Cerebellar cortex (tissue), 1 donor: ENCODE results near the gene SNX24.

Experiments used
- DNase-seq: peaks from one replicate; pipeline ENCODE4 v3.0.0-alpha.2; 2015; ENCODE audit warnings: low spot score

Gene SNX24

DNA sequence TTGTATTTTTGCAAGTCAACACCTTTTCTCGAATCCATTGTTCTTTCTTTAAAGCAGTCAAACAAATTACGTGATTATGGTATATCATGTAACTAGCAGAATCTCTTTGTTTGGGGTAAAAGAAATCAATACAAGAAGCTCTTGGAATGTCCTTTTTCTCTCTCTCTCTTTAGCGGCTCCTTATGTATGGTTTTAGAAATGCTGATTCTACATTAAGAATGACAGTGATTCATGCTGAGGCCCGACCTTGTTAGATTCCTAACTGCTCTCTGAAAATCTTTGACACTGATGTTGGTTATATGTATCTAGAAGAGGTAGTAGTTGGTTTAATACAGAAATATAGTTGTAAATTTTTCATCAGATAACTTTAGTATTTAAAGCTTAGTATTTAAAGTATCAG, 76.4 kb downstream of the SNX24 start:
- DNase-seq, result no peak

DNA sequence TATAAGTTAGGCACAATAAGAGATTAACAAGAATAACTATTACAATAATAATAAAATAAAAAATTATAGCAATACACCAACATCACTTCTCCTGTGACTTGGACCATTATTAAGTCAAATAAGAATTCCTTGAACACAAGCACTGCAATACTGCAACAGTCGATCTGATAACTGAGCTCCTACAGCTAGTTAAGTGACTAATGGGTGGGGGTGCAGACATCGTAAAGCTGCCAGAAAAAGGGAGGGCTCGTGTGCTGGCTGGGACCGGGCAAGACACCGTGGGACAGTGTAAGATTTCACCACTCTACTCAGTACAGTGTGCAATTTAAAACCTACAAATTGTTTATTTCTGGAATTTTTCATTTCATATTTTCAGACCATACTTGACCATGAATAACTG, 78.8 kb downstream of the SNX24 start:
- no peak for DNase-seq

DNA sequence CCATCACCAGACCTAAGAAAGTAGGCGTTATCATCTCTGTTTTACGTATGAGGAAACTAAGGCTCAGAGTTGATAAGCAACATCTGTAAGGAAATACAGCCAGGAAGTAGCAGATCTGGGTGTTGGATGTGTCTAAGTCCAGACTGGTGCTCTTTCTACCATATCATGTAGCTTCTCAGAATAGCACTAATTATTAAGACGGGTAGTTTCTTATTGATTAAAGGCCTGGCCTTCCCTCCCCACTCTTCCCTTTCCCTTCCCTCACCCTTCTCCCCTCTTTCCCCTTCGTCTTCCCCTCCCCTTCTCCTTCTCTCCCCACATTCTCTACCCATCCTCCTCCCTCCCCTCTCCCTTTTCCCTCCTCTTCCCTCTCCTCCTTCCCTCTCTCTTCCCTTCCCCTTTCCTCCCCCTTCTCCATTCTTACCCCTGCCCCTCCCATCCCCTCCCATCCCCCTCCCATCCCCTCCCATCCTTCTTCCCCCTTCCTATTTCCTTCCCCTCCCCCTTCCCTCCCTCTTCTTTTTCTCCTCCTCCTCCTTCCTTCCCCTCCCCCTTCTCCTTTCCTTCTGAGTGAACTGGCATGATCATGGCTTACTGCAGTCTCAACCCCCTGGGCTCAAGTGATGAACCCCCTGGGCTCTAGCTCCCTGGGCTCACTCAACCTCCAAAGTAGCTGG, 79.4 kb downstream of the SNX24 start:
- no peak for DNase-seq

DNA sequence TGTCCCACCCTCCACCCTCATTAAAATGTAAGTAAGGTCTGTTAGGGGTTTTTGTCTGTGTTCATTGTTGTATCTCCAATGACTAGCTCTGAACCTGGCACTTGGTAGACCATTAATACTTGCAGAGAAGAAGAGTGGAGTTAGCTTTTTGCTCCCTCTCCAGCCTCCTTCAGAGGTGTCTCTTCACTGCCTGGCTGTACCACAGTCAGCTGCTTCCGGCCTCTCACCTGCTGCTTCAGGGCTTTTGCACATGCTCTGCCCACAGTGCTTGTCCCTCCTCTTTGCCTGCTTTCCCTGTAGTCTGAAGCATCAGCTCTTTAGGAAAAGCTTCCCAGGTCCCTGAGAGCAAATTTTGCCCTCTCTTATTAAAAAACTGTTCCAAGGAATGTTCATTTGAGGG, 83.6 kb downstream of the SNX24 start:
- DNase-seq, result no peak

DNA sequence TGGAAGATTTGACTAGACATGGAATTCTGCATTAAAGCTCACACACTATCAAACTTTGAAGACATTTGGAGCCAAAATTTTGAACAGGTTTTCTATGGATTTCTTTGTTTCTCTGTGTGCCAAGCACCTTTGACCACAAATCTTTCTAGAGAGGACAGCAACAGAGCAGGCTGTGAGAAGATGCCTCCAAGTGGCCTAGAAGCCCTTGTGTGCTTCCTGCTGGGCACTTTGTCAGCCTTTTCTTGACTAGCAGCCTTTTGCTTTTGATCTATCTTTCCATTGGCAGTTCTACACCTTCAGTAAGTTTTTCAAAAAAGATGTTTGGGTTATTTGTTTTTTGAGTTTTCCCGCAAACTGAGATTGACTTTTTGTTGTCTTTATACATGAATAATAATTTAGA, 84.6 kb downstream of the SNX24 start:
- no peak for DNase-seq

DNA sequence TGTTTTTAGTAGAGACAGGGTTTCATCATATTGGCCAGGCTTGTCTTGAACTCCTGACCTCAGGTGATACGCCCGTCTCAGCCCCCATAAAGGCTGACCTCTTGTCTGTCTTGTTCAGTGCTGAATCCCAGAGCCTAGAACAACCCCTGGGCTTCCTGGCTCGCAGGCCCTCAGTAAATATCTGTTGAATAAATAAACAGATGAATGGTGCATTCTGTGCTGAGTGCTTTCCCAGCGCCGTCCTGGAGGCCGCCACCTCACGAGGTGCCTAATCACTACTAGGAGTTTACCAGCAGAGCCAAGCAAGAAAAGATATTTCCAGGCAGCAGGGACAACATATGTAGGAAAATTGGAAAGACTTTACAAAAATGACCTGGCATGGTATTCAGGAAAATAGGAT, 88.5 kb downstream of the SNX24 start:
- DNase-seq, result no peak

DNA sequence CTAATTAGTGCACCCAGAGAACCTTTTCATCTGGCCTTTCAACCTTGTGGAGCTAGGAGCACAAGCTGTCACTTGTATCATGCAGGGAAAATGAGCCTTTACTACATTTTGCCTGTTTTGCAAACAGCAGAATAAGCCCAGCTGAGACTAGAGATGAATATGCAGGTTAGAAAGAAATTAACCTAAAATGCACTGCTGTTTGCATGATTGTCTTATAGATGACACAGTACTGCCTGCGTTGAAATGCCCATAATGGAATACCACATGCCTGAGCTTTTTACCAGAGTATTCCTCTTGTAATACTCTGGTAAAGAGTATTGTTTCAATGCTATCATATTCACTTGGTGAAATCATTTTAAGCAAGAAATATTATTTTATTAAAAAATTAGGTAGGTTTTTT, 90.7 kb downstream of the SNX24 start:
- DNase-seq, result no peak

DNA sequence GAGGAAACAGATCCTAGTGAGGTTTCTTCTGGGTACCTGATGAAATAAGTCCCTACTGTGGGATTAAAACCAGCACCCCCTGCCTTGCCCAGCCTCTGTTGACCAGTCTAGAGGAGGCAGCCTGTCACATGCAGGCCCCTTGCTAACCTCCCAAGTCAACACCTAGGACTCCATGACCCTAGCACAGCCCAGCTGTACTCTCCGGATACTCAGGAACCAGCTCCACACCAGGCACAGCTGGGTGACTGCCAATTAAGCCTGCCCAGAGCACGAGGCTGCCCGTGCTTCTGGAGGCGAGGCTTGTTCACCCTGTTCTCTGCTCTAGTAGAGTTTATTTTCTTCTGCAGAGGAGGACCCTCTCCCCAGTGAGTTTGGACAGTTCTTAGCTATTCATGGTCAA, 92.5 kb downstream of the SNX24 start:
- DNase-seq, result no peak

DNA sequence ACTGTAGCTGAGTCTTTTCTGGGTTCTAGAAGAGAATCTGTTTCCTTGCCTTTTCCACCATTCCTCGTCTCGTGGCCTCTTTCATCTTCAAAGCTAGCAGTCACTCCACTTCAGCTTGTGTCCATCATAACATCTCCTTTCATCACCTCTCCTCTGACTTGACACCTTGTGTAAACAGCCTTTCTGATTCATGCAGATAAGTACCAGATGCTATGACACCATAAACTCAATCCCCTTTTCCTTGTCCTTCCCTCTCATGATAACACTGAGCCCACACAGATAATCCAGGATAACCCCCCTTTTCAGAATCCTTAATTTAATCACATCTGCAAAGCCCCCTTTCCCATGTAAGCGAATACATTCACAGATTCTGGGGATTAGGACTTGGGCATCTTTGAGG, 95.5 kb downstream of the SNX24 start:
- no peak for DNase-seq

DNA sequence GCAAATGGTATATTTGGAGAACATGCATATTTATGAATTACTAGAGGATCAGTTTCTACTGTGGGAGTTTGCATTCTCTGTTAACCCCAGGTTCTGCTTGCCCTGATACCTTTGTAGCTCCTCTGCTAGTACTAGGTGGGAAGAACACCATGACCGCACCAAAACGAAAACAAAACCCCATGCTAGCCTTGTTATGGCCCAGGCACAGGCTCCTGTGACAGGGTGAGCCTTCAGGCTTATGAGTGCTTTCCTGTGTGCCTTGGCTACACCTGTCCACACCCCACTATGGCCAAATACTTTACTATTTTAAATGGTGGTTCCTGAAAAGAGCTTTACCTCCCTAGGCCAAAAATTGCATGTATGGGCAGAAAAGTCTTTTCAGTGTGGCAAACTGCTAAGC, 96.3 kb downstream of the SNX24 start:
- DNase-seq, result no peak

DNA sequence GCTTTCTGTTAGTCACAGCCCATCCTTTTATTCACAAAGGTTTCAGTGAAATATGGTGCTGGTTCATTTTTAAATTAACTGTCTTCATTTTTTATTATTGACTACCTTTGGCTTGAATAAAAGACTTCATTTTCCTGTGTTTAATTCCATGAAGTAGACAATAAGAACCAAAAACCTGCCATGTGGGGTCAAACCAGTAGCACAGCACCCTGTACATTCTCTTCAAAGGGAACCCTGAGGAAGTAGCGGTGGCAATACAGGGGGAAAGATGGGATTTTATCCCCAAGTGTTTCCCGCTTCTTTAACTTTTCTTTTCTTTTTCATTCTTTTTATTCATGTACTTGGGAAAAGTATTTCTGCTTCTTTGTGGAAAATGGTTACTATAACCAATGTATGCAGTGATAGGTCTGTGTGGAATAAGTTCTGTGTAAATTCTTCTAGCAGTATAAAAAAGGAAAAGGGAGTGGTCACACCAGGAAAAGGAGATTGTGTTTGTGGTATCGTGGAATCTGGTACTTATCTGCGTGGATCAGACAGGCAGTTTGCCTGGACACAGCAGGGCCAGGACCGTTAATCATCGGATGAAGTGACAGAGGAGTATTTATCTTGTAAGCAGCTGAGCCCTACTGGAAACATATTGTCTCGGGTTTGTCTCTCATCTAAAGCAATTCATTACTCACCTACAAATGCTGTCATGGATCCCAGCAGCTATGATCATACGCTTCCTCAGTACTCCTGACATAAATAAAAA, 96.9 kb downstream of the SNX24 start:
- no peak for DNase-seq

DNA sequence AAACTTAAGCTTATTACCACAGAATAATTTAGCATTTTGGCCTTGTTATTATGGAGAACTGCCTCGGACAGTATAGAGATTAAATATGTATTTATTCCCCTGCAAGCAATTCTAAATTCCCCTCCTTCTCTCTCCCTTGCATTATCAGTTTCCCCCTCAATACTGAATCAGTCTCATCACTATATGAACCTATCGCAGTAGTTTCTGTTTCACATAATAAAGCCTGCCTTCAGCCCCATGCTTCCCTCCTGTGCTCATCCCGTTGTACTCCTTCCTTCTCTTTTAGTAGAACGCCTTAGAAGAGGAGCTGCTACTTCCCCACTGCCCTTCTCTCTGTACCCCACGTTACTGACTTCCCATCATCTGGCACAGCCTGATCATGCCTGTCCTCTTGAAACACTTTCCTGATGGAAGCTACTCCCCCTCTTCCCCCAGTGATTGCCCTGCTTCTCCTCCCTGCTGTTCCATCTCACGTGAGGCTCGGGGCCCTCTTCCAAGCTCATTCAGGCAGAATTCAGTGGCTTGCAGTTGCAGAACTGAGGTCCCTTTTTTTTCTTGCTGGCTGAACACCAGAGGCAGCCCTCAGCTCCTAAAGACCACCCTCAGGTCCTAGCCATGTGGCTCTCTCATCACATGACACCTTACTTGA, 97.8 kb downstream of the SNX24 start:
- no peak for DNase-seq

DNA sequence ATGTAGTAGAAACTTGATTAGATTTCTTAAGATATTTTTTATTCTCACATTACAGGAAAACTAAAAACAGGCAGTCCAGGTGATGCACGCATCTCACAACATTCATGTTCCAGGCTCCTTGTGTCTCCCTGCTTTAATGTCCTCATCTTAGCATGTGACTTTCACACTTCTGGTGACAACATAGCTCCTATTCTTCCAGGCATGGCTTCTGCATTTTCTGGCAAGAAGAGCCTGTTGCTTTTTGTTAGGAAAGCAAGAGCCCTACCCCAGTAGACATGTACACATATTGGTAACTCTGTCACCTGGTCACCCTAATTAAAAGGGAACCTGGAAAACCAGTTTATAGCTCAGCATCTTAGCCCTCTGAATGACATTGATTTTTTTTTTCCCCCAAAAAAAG, 98.6 kb downstream of the SNX24 start:
- no peak for DNase-seq

DNA sequence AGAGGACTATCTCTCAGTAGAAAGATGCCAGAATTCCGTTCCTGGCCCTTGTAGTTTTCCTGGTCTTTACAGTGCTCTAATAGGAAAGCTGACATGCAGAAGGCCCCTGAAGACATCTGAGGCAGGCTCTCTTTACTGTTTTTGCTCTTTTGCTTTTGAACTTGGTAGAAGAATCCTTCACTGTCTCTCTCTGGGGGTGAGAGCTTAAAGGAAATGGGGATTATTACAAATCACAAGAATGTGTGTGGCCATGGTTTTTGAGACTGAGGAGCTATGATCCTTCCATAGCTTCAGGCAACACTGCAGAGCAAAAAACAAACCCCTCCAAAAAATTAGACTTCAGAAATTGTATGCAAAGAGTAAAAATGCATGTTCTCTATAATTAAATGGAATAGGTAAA, 102.0 kb downstream of the SNX24 start:
- no peak for DNase-seq

DNA sequence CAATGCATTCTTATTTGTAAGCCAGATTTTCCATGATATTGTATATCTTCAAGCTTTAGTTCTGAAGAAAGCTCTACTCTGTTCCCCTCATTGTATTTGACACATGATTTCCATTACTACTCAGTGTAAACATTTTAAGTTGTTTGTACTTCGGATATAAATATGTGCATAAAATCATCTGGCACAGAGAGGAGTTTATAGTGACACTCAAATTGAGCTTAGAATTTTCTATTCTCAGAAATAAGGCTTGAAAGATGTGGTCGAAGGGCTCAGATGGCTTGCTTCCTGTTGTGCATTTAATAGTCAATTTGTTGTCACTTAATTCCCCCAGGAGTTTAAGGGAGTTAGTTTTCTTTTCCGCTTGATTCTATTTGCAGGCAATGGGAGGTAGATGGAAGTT, 102.4 kb downstream of the SNX24 start:
- no peak for DNase-seq

DNA sequence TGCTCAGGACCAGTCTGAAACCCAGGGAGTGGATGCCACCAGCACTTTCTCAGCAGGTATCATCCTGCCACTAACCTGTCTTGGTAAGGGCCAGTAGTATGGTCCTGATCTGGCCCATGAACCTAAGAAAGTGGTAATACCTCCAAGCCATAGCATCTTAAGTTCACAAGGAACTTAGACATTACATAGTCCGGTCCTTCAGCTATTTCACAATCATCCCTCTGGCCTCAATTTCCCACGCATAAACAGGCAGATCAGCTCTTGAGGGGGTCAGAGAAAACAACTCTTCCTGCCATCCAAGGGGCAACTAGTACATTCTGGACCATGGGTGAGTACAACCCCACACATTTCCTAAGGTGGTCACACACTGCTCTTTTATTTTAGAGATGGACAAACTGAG, 102.9 kb downstream of the SNX24 start:
- no peak for DNase-seq

DNA sequence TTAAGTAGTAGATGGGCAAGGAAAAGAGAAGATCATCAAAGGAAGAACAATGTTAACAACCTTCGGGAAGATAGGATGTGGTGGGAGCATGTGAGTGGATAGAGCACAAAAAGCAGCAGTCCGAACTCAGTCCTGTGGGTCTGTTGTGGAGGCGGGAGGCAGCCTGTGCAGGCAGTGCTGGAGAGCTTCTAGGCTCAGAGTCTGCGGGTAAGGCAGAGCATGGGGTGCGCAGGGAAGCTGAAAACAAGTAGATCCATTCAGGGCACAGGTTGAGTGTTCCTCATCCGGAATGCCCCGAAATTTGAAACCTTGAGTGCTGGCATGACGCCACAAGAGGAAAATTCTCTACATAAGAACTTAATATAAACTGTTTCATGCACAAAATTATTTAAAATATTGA, 106.2 kb downstream of the SNX24 start:
- no peak for DNase-seq

DNA sequence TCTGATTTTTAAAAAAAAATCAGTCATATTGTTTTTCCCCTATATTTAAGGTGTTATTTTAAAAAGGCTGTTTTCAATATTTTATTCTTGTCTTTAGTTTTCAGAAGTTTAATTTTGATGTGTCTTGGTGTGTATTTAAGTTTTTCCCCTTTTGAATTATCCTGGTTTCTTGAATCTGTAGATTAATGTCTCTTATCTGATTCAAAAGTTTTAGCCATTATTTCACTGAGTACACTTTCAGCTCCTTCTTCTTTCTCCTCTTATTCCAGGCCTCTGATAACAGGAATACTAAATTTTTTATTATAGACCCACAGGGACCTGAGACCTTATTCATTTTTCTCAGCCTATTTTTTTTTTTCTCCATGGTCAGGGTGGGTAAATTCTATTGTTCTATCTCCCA, 109.3 kb downstream of the SNX24 start:
- DNase-seq, result no peak

DNA sequence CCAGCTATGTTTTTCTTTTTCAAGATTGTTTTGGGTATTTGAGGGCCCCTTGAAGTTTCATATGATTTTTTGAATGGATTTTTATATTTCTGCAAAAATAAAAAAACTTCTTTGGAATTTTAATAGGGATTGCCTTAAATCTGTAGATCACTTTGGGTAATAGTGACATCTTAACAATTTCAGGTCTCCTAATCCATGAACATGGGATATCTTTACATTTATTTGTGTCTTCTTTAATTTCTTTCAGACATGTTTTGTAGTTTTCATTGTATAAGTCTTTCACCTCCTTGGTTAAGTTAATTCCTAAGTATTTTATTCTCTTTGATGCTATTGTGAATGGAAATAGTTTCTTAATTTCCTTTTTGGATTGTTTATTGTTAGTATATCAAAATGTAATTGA, 112.0 kb downstream of the SNX24 start:
- no peak for DNase-seq

DNA sequence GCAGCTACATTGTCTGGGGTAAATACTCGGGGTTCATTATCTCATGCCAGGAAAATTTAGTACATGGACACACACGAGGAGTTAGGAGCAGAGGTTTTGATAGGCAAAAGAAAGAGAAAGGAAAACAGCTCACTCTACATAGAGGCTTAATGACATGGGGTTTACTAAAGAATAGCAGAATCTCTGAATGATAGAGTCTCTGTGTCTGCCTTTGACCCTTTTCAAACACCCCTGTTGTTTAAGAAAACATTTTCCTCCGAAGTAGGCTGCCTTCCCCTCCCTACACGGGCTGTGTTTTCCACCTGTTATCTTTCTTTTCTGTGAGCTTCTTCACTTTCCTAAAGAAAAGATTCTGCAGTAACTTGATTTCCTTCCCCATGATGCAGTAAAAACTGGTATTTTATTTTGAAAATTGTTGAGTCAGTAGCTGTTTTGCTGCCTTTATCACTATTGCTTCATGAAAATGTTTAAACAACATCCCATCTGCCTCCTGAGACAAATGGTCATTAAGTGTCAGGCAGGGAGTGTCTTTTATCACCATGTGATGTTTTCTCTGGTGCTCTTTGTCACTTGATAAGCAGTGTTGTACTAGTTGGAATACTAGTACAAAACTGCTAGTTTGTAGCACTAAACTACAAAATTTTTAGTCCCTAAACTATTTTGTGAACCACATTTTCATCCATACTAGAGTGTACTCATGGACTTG, 114.5 kb downstream of the SNX24 start:
- no peak for DNase-seq

DNA sequence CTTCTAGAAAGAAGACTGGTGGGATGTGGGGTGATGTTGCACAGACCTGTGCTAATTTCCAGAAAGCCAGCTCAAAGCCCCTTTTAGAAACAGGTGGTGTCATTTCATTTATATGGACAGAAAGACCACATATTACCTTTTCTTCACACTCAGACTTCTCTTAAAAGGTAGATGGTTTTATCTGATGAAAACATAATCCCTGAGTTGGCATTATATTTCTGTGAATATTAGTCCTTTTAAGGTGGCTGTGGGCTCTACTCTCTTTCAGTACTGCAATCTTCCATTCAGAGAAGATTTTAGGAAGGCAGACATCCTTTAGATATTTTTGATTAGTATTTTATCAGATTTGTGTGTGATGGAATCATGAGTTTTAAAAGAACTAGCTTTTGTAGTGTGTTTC, 117.9 kb downstream of the SNX24 start:
- no peak for DNase-seq

DNA sequence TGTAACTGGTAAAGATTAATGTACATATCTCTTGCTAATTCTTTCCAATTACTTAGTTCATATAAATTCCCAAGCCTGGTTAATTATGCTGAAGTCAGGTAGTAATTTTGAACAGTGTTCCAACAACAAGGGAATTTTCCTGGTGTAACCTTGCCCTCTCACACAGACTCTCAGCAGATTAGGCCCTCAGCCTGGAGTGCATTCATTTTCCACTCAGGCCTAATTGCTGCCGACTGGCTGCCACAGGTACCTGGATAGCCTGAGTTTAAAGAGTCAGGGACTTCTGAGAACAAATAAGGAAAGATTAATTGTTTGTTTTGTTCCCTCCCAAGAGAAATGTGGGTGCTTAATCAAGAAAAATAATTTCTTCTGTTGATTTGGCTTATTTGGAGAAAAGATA, 119.7 kb downstream of the SNX24 start:
- DNase-seq, result no peak

DNA sequence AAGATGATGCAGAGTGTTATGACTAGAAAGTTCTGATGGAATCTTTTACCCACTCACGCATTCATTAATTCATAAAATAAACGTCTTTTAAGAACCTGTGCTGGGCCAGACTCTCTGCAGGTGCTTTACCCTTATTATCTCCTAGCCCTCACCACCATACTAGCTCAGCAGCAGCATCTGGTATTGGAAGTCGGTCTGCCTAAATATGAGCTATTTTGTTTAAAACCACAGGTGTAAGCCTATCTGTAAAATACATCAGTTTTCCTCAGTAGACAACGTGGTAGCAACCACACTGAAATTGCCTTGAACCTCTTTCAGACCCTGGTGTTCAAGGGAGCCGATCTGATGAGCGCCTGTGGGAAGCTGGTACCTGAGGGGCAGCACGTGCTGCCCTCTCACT, 121.7 kb downstream of the SNX24 start:
- DNase-seq, result no peak
